ENCODE measurements around the gene COPS6.

The COPS6 gene

DNA sequence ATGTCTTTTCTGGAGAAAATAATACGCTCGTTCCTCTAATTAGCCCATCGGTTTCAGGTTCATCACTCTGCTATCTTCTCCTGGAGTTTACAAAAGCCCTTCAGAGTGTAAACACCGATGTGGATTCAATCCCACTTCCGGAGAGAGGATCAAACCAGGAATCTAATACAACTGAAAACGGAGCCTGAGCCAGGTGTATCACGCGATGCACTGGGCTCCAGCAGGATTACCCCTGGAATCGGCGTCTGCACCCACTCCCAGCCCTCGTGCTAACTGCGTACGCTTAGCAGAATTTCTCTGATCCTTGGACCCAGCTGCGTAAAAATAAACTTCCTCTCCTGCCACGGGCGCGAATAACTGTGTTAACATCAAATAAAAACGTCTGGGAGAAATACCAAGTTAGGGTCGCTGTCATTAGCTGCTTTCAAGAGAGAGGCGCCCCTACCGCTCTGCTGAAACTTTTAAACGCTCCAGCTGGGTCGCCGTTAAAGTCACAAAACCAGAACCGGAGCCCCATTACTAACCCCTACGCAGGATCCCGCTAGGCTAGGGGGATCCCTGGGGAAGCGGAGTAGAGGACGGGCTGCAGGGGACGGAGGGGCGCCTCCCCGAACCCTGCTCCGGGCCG, 7.7 kb upstream of the COPS6 start:
- no peak for DNase-seq (ENCODE audit: low spot score)

DNA sequence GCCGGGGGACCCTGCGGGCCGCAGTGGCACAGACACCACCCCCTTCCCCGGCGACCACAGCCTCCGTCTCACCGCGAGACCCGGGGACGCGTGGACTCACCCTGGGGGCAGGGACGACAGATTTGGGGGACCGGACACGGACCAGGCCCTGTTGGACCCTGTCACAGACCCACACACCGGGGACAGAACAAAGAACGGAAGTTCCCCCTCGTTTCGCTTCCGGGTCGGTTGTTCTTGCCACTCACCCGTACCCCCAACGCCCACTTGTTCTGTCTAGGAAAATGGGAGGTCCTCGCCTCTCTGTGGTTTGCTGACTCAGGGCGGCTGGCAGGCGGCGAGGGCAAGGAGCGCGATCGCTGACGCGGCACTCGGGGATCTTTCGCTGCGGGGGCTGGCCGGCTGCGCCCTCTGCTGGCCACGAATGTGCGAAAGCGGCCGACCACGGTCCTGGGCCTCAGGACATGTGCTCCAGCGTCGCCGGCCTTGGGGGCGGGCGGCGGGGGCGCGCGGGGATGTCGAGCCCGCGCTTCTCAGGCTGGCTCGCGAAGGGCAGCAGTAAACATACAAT, 7.2 kb upstream of the COPS6 start, which contains the start of gene ZNF3:
ZNF3 (minus strand) TSS at position 189 of the 568 bp plus-strand sequence. CDS start 4,366 bp downstream, outside the sequence.
- peak; percentile 99 for DNase-seq (ENCODE audit: low spot score)

DNA sequence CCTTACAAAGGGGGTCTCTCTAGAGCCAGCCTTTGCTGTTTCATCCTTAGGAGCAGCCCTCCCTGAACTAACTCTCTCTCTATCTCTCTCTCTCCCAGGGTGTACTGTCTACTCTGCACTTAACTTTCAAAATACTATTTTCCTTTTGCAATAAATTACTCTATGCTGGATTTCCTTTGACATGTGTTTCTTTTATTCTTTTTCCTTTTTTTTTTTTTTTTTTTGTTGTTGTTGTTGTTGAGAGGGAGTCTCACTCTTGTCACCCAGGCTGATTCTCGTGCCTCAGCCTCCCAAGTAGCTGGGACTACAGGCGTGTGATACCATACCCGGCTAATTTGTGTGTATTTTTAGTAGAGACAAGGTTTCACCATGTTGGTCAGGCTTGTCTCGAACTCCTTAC, 5.8 kb upstream of the COPS6 start:
- DNase-seq (ENCODE audit: low spot score): no peak

DNA sequence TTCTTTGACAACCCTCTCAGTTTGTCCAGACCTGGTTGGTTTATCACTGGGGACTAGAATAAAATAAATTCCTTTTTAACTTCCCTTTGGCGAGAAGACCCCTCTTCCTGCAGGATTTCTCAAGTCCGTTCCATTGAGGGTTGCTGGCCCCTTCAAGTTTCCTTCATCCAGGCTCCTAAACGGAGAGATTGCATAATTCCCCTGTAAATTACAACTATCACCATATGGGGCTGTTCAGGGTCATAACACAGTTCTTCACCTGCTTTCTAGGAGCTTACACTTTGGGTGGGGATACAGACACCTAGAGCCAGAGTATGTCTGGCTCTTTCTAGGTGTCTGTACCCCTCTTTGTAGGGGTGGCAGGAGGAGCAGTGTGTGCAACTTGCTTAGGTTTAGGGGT, 3.3 kb upstream of the COPS6 start:
- no peak for DNase-seq (ENCODE audit: low spot score)

DNA sequence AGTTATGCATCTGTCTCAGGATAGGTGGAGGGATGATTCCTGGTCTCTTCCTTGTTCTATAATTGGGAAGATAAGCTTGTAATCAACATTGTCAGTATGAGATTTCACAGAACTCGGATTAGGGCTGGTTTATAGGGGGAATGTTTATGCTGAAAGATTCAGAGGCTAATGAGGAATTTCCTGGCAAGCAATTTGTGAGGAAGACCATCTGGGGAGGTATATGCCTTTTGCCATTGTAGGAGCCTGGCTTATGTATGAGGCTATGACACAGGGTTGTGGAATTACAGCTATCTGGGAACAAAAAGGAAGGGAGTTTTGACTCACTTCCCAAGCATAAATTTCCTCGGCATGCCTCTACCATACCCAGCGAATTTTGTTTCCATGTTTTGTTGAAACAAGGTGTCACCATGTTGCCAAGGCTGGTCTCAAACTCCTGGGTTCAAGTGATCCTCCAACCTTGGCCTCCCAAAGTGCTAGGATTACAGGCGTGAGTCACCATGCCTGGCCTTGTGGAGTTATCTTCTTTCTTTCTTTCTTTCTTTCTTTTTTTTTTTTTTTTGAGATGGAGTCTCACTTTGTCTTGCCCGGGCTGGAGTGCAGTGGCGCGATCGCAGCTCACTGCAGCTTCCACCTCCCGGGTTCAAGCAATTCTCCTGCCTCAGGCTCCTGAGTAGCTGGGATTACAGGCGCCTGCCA, 1.6 kb upstream of the COPS6 start:
- DNase-seq (ENCODE audit: low spot score): no peak

DNA sequence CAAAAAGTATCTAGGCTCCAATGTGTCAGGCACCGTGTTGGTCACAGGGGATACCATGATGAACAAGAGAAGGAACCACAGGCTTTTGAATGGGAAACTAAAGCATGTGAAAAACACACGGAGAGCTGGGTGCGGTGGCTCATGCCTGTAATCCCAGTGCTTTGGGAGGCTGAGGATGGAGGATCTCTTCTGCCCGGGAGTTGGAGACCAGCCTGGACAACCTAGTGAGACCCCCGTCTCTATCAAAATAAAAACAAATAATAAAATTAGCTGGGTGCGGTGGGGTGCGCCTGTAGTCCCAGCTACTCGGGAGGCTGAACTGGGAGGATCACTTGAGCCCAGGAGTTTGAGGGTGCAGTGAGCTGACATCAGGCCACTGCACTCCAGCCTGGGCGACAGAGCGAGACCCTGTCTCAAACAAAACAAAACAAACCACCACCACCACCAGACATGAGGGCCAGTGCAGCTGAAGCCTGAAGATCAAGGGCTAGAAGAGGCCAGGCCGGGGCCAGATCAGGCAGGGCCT, 611 bp upstream of the COPS6 start:
- DNase-seq (ENCODE audit: low spot score): no peak

DNA sequence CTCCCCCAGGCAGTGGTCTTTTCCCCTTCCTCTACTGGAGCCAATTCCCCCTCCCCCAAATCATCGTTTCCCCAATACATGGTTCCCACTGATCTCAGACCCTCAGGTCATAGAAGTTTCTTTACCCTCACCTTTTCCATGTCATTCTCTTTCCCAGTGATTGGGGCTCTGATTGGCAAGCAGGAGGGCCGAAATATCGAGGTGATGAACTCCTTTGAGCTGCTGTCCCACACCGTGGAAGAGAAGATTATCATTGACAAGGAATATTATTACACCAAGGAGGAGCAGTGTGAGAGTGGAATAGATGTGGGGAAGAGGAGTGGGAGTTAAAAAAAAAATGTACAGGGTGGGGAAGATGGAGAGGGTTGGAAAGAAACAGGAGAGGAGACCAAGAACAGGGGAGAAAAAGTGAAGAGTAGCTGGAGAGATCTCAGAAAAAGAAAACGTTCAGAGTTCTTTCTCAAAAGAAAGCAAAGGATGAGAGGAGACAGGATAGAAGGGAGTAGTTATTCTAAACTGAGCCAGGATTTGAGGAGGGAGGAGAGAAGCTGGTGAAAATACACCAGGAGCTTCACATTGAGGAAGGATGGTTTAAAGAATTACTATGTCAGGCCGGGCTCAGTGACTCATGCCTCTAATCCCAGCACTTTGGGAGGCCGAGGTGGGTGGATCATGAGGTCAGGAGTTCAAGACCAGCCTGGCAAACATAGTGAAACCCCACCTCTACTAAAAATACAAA, 858 bp downstream of the COPS6 start:
- no peak for DNase-seq (ENCODE audit: low spot score)

DNA sequence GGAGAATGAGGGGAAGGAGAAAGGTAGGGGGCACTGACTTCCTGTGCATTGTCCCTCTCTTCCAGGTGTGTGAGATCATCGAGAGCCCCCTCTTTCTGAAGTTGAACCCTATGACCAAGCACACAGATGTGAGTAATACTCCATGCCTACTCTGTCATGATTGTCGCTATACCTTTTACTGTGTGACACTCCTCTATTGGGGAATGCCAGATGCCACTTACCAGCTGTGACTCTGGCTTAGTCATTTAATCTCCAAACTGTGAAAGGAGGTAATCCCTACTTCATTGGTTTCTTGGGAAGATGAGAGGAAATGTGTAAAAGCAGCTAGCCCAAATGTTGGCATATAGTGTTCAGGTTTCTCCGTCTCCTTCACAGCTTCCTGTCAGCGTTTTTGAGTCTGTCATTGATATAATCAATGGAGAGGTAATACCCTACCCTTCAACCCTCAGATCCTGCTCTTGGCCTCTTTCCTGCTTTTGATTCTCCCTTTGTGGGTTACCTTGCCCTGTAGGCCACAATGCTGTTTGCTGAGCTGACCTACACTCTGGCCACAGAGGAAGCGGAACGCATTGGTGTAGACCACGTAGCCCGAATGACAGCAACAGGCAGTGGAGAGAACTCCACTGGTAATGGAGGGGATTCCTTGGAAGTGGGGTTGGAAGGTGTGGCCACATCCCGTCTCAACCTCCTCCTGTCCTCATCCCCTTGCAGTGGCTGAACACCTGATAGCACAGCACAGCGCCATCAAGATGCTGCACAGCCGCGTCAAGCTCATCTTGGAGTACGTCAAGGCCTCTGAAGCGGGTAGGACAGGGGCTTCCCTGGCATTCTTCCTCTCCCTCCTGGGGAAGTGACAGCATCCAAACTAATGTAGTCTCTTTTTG, 2.0 kb downstream of the COPS6 start:
- DNase-seq (ENCODE audit: low spot score): no peak

DNA sequence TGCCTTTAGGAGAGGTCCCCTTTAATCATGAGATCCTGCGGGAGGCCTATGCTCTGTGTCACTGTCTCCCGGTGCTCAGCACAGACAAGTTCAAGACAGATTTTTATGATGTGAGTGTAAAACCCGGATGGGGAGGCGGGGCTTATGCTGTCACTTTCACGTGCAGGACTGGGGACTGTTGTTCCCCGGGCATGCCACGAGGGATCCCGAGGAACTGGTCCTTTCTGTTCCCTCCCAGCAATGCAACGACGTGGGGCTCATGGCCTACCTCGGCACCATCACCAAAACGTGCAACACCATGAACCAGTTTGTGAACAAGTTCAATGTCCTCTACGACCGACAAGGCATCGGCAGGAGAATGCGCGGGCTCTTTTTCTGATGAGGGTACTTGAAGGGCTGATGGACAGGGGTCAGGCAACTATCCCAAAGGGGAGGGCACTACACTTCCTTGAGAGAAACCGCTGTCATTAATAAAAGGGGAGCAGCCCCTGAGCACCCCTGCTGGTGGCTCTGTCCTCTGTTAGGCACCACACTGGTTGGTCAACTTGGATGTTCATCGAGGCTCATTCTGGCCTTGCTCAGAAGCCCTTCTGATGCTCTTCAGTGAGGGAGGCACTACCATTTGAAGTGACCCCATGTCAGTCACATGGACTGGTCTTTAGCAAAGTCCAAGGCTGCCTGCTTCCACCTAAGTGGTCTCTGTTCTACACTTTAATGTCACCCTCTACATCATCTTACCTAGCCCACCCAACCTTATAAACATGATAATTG, 2.8 kb downstream of the COPS6 start:
- DNase-seq (ENCODE audit: low spot score): no peak

DNA sequence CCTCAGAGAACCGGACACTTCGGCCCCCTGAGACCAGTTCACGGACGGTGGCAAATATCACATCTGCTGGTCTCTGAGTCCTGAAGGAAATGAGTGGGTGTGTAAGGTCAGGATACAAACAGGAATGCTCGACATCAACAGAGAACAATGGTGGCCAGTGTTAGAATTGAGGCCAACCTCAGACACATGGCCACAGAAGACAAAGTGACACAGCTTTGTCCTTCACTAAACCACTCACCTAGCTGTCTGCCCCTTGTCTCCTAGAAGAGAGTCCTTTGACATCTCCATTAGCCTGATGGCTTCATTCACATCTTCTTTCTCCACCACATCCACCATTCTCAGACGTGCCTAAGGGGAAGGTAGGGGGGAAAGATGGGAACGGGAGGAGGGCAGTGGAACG, 4.3 kb downstream of the COPS6 start:
- no peak for DNase-seq (ENCODE audit: low spot score)

DNA sequence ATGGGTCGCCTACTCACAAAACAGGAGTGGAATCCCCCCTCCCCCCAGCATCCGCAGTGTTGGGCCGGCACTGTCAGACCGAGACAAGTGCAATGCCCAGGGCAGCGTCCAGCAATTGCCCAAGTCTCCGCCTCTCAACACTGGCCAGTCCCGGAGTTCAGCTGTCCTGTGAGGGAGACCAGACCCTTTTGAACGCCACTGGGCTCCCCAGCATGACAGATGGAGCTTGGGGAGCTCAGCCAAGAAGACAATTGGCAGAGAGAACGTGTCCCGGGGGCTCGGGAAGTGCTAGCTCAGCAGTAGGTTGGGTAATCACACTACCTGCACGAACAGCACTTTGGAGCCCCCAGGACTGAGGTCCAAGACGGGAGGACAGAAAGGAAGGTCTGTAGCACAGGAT, 4.7 kb downstream of the COPS6 start:
- no peak for DNase-seq (ENCODE audit: low spot score)

DNA sequence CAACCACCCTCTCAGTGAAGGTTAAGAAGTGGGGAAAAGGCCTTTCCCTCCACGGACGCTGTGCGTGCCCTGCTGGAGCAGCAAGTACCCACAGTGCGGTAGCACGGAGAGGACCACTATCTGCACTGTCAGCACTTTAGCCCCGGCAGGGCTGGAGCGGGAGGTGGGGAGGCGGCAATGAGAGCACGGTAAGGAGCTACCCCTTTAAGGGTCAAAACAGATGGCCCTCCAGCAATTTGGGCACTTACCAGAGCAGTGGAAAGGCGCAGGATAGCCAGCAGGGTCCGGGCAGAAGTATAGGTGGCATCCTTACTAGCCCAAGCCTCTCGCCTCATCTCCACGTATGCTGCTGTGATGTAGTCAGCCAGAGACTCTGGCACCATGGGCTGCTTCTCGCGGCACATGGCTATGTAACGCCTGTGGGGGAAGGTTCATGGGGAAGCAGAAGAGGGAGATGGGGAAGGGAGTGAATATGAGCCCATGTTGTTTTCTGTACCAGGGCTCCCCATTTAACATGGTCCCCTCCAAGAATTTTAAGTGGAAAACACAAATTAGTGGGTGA, 5.2 kb downstream of the COPS6 start:
- DNase-seq (ENCODE audit: low spot score): no peak

DNA sequence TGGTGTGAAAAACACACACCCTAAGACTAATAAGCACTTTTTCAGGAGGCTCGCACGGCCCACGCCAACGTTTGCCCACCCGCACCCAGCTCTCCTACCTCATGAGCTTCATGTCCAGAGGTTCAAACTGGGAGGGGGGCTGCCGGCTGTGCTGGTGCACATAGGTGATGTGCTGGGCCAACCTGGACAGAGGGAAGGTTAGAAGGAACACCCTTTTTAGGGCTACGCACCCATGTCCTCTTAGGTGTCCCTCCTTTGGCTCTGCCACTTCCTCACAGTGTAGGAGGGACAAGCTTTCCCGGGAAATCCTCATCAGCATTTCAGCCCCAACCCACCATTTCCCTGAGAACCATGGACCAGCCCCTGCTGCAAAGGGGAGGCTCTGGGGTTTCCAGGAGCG, 6.5 kb downstream of the COPS6 start:
- DNase-seq (ENCODE audit: low spot score): no peak

DNA sequence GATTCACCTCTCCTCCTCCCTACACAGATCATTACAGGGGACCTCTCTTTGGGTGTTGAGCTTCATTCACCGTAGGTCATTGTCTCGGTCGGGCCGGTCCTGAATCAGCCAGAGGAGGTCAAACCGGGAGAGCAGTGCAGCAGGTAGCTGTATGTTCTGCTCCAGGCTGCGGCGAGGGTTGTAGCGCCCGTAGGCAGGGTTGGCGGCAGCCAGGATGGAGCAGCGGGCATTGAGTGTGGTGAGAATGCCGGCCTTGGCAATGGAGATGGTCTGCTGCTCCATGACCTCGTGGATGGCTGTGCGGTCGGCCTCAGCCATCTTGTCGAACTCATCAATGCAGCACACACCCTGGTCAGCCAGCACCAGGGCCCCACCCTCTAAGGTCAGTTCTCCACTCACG, 6.9 kb downstream of the COPS6 start:
- DNase-seq (ENCODE audit: low spot score): no peak

DNA sequence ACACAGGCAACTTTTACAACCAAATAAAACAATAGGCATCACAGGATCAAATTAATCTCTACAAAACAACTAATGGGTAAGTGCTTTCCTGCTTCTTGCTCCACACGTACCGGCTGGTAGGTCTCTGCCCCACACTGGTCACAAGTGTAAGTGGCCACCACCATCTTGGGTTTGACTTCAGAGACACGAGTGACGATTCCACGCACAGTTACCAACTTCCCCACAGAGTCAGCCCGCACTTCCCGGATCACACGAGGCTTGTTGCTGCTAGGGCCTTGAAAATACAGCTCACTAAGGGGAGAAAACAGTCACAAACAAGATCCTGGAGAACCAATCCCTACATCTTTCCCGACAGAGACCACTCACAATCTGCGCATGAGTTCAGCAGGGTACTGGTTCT, 10.1 kb downstream of the COPS6 start:
- DNase-seq (ENCODE audit: low spot score): no peak

DNA sequence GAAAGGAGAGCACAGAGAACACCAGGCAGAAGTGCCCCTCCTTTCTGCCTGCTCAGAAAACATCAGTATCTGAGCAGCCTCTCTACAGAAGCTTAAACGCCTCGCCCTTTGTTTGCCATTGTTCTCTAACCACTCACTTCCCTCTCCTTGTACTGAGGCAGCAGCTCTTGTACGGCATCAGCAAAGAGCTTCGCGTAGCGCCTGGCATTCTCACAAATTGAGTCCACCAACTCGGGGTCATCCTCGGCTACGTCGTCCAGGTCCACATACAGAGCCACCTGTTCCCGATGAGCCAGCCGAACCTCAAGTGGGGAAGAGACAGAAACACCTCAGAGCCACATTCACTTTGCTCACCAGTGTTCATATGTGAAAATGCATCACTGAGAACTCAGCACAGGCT, 10.7 kb downstream of the COPS6 start:
- DNase-seq (ENCODE audit: low spot score): no peak

DNA sequence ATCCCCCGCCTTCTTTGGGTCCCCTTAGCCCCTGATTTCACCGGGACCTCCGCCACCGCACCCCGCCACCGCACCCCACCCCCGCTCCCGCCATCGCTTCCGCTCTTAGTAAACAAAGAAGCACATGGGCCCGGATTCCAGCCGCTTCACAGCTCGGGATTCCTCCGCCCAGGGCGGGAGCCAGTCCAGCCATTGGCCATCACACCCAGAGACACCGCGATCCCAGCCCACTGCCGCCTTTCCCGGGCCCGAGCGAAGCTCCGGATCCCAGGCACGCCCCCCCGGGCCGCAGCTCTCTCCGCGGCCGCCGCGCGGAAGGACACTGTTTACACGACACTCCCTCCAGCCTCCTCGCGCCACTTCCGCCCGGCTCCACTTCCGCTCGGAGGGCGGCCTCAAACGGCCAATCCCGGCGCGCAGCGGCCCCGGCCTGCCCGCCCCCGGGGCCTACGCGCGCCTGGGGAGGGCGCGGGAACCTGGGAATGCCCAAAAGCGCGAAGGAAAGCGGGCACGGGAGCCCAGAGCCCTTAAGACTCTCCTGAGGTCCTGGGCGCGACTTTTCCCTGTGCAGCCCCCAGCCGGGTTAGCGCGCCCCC, 11.7 kb downstream of the COPS6 start:
- peak; percentile 91 for DNase-seq (ENCODE audit: low spot score)

DNA sequence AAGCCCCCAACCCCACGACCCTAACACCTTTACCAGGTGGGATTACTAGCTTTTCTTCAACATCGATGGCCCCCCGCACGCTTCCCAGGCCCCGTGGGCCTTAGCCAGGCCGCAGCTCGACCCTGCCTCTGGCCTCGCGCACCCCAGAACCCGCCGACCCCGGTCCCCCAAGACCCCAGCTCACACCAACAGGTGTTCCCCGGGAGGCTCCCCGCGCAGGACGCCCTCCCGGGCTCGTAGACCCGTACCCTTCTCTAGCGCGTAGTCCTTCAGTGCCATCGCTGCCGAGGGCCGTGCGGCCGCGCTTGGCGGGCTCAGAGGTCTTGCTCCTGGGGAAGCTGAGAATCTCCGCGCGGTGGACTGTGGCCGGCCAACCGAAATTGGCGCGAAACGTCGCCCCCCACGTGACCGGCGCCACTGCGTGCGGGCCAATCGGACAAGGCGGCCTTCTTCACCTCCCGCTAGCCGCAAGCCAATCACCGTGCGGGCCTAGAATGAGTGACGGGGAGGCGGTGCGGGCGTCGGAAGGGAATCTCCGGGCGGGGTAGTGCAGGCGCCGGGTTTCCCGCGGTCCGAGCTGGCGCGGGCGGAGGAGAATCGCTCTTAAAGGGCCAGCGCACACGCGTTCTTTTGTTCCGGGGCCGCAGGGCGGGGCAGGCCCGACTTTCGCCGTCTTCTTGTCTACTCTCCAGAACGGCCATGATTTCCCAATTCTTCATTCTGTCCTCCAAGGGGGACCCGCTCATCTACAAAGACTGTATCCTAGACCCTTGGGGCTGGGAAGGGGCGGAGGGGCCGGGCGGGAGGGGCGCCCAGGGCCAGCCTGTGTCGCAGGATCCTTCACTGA, 12.5 kb downstream of the COPS6 start, which contains the start of the genes AP4M1 and MCM7:
AP4M1 (plus strand) TSS at position 628 of the 847 bp plus-strand sequence; CDS start at position 700, 72 bp downstream.
MCM7 (minus strand) TSS at position 382 of the 847 bp plus-strand sequence; CDS start at position 279, 103 bp downstream.
- peak; percentile 99 for DNase-seq (ENCODE audit: low spot score)
